ENCODE measurements around the gene MAN1B1. TPM values are rescaled to one million over a fixed set of nuclear protein-coding genes. Genes with fewer than 3 reads are reported as not detected.

The MAN1B1 gene
- total RNA-seq, 1 experiment from 2014 or later, result 57.2 TPM

DNA sequence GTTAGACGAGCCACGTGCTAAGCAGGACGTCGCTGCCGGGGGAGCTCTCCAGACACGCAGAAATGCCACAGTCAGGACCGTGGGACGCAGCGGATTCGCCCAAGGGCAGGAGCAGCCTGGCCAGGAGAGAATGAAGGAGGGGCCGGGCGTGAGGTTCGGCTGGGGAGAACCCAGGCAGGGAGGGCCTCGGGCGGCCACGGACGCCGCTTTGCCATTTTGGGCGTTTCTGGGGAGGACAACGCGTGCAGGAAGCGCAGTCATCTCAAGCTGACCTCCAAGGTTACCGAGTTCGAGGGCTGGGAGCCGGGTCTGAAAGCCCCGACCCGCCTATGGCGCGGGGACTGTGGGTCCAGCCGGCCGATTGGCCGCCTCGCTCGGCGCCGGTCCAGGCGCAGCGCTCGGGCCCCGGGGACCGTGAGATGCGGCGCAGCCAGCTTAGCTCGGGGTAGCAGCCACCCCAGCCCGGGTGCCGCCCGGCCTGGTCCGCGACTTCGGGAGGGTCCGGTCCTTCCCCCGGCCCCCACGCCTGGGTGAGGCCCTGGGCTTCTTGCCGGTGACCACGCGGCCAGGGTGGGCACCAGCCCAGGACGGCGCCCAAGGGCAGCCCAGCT is 760 bp upstream of the MAN1B1 start:
- no peak for DNase-seq (ENCODE audit: low read depth, low spot score)
- ChIA-PET CTCF (interaction anchor here (0.7 kb wide), 1 partner anchor 18 kb away, joined by 3 read pairs; no protein-coding TSS in a partner anchor), POLR2A (interaction anchor here (0.6 kb wide), 3 partner anchors 14 to 118 kb away, joined by 4 to 6 read pairs (median 6); no protein-coding TSS in a partner anchor)
- TF ChIP-seq POLR2AphosphoS5 (IDR thresholded peaks at IDR 0.05; ENCODE audit: low read depth, low read length) (no peak), SIN3A (IDR thresholded peaks at IDR 0.05; ENCODE audit: borderline replicate concordance, insufficient read depth, low read depth, low read length) (no peak), TCF7L2 (IDR thresholded peaks at IDR 0.05; ENCODE audit: low read depth, low read length) (no peak)
- TF ChIP-seq, protein P1, sequence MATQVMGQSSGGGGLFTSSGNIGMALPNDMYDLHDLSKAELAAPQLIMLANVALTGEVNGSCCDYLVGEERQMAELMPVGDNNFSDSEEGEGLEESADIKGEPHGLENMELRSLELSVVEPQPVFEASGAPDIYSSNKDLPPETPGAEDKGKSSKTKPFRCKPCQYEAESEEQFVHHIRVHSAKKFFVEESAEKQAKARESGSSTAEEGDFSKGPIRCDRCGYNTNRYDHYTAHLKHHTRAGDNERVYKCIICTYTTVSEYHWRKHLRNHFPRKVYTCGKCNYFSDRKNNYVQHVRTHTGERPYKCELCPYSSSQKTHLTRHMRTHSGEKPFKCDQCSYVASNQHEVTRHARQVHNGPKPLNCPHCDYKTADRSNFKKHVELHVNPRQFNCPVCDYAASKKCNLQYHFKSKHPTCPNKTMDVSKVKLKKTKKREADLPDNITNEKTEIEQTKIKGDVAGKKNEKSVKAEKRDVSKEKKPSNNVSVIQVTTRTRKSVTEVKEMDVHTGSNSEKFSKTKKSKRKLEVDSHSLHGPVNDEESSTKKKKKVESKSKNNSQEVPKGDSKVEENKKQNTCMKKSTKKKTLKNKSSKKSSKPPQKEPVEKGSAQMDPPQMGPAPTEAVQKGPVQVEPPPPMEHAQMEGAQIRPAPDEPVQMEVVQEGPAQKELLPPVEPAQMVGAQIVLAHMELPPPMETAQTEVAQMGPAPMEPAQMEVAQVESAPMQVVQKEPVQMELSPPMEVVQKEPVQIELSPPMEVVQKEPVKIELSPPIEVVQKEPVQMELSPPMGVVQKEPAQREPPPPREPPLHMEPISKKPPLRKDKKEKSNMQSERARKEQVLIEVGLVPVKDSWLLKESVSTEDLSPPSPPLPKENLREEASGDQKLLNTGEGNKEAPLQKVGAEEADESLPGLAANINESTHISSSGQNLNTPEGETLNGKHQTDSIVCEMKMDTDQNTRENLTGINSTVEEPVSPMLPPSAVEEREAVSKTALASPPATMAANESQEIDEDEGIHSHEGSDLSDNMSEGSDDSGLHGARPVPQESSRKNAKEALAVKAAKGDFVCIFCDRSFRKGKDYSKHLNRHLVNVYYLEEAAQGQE (IDR thresholded peaks at IDR 0.05; ENCODE audit: insufficient read depth in 1 of 2, low read depth in 2 of 2, low read length in 1 of 2), result no peak
- TF ChIP-seq, protein P2, sequence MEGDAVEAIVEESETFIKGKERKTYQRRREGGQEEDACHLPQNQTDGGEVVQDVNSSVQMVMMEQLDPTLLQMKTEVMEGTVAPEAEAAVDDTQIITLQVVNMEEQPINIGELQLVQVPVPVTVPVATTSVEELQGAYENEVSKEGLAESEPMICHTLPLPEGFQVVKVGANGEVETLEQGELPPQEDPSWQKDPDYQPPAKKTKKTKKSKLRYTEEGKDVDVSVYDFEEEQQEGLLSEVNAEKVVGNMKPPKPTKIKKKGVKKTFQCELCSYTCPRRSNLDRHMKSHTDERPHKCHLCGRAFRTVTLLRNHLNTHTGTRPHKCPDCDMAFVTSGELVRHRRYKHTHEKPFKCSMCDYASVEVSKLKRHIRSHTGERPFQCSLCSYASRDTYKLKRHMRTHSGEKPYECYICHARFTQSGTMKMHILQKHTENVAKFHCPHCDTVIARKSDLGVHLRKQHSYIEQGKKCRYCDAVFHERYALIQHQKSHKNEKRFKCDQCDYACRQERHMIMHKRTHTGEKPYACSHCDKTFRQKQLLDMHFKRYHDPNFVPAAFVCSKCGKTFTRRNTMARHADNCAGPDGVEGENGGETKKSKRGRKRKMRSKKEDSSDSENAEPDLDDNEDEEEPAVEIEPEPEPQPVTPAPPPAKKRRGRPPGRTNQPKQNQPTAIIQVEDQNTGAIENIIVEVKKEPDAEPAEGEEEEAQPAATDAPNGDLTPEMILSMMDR (IDR thresholded peaks at IDR 0.05), result no peak
- ATAC-seq, result peak; percentile 41; the same call in 1 of the 2 replicates
- TSS peak; percentile 93 for BruUV-seq (replicated peaks)
- peak overlapping the region; percentile 88 for H3K27ac ChIP-seq (ENCODE audit: low read length)
- no peaks in the 10 kb centered on the region for H3K9me3 ChIP-seq (ENCODE audit: control insufficient read depth, insufficient read depth, low read depth, low read length)
- peaks cover 40% of the 10 kb centered on the region for H3K4me1 ChIP-seq (ENCODE audit: control insufficient read depth, insufficient read depth, low read length)
- in situ Hi-C loops (cut with HindIII; ENCODE audit: low pct_unique_long_range_greater_than_20kb, low sequenced_read_pairs), result no loop called here
- intact Hi-C loops (cut with micrococcal nuclease; ENCODE audit: unreplicated experiment), result no loop called here
- no peaks in the 10 kb centered on the region; the same call in 1 of the 2 replicates for H3K36me3 ChIP-seq (ENCODE audit: control insufficient read depth, insufficient read depth, low read length)
- H3K4me3 ChIP-seq (ENCODE audit: low read depth in 2 of 2, low read length in 2 of 2), result peak overlapping the region; percentile 60 to 63
- no peaks in the 10 kb centered on the region for H3K27me3 ChIP-seq (ENCODE audit: control insufficient read depth, insufficient read depth, low read length)

DNA sequence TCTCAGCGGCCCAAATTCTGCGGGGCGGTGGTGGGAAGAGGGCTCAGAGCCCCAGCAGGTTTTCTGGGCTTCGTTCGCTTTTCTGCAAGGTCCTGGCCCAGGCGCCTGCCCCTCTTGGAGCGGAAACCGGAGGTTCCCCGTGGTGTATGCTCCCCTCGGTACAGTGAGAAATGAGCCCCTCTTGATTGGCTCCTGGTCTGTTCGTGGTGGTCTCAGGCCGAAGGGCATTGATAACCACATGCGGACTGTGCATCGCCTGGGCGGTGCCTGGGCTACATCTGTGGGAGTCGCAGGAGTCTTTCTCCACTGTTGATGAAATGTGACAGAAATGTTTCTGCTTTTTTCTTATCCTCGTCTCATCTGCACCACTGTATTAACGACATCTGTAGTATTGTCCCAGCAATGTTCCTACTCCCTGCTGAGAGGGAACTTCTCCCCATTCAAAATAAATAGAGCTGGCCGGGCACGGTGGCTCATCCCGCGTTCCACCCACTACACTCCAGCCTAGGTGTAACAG is 682 bp downstream of the MAN1B1 start:
- ATAC-seq (no peak), DNase-seq (ENCODE audit: low read depth, low spot score) (no peak)
- intact Hi-C loops (cut with micrococcal nuclease; ENCODE audit: unreplicated experiment), result no loop called here
- H3K36me3 ChIP-seq (ENCODE audit: control insufficient read depth, insufficient read depth, low read length), result no peaks in the 10 kb centered on the region; the same call in 1 of the 2 replicates
- peak overlapping the region; percentile 88 for H3K27ac ChIP-seq (ENCODE audit: low read length)
- in situ Hi-C loops (cut with HindIII; ENCODE audit: low pct_unique_long_range_greater_than_20kb, low sequenced_read_pairs), result no loop called here
- POLR2A ChIA-PET, result no interaction called here
- H3K9me3 ChIP-seq (ENCODE audit: control insufficient read depth, insufficient read depth, low read depth, low read length), result no peaks in the 10 kb centered on the region
- TF ChIP-seq POLR2AphosphoS5 (IDR thresholded peaks at IDR 0.05; ENCODE audit: low read depth, low read length) (no peak), TCF7L2 (IDR thresholded peaks at IDR 0.05; ENCODE audit: low read depth, low read length) (no peak)
- BruUV-seq (replicated peaks), result no TSS peak
- CTCF ChIA-PET, result no interaction called here
- peak overlapping the region; percentile 63 to 73 for H3K4me3 ChIP-seq (ENCODE audit: low read depth in 2 of 2, low read length in 2 of 2)
- H3K27me3 ChIP-seq (ENCODE audit: control insufficient read depth, insufficient read depth, low read length), result no peaks in the 10 kb centered on the region
- peaks cover 38% of the 10 kb centered on the region for H3K4me1 ChIP-seq (ENCODE audit: control insufficient read depth, insufficient read depth, low read length)

DNA sequence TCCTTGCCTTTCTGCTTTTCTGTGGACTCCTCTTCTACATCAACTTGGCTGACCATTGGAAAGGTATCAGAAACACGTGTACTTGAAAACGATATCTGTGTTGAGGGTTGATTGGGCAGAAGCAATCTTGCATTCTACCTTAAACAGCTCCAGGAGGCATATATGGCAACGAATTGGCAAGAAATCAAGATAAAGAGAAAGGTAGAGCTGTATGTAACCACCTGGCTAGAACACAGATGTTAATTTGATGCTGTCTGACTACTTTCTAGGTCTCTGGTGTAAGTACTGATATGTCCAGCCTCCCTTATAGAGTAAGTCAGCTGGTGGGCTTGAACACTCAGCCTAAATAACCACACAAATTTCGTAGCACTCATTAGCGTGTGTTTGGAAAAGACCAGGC is 1.3 kb downstream of the MAN1B1 start:
- in situ Hi-C loops (cut with HindIII; ENCODE audit: low pct_unique_long_range_greater_than_20kb, low sequenced_read_pairs), result no loop called here
- peak overlapping the region in 1 of 2 experiments; percentile 63; a peak in 2 of 4 replicates for H3K4me3 ChIP-seq (ENCODE audit: low read depth in 2 of 2, low read length in 2 of 2)

More for the DNA sequence above, 1.3 kb downstream of the MAN1B1 start:
- no TSS peak for BruUV-seq (replicated peaks)
- ChIA-PET CTCF (no interaction called here), POLR2A (interaction anchor here (0.6 kb wide), 1 partner anchor 17 kb away, joined by 3 read pairs; no protein-coding TSS in a partner anchor)
- TF ChIP-seq, protein P1 (IDR thresholded peaks at IDR 0.05; ENCODE audit: insufficient read depth in 1 of 2, low read depth in 2 of 2, low read length in 1 of 2), result no peak
- no peak for TF ChIP-seq SIN3A (IDR thresholded peaks at IDR 0.05; ENCODE audit: borderline replicate concordance, insufficient read depth, low read depth, low read length)
- TF ChIP-seq, protein P2 (IDR thresholded peaks at IDR 0.05), result no peak
- no peak for TF ChIP-seq POLR2AphosphoS5 (IDR thresholded peaks at IDR 0.05; ENCODE audit: low read depth, low read length)
- no peak for TF ChIP-seq TCF7L2 (IDR thresholded peaks at IDR 0.05; ENCODE audit: low read depth, low read length)
- peak overlapping the region; percentile 88 for H3K27ac ChIP-seq (ENCODE audit: low read length)
- DNase-seq (ENCODE audit: low read depth, low spot score) (no peak), ATAC-seq (no peak)
- peaks cover 33% of the 10 kb centered on the region for H3K4me1 ChIP-seq (ENCODE audit: control insufficient read depth, insufficient read depth, low read length)
- H3K36me3 ChIP-seq (ENCODE audit: control insufficient read depth, insufficient read depth, low read length), result no peaks in the 10 kb centered on the region; the same call in 1 of the 2 replicates
- no peaks in the 10 kb centered on the region for H3K27me3 ChIP-seq (ENCODE audit: control insufficient read depth, insufficient read depth, low read length)
- intact Hi-C loops (cut with micrococcal nuclease; ENCODE audit: unreplicated experiment), result no loop called here
- H3K9me3 ChIP-seq (ENCODE audit: control insufficient read depth, insufficient read depth, low read depth, low read length), result no peaks in the 10 kb centered on the region
